Kidney glomerular epithelial cell (primary cell): Measurements from ENCODE around the gene BARHL1.

Source experiments
- DNase-seq: peaks from one replicate; lab custom pipeline; 2025; lab: John Stamatoyannopoulos, UW

Gene BARHL1

GRCh38 chr9:132616725-132617124 lies 34.3 kb downstream of the BARHL1 start:
- DNase-seq, result no peak

- no peak for DNase-seq
These were observed 39.8 kb downstream of the BARHL1 start for GRCh38 chr9:132622159-132622558.

GRCh38 chr9:132626285-132626684 lies 43.9 kb downstream of the BARHL1 start:
- no peak for DNase-seq

GRCh38 chr9:132627106-132627505 lies 44.7 kb downstream of the BARHL1 start:
- DNase-seq, result no peak

- no peak for DNase-seq
These were observed 45.2 kb downstream of the BARHL1 start for GRCh38 chr9:132627594-132627993.

- no peak for DNase-seq
These were observed 46.3 kb downstream of the BARHL1 start for GRCh38 chr9:132628746-132629145.

GRCh38 chr9:132630116-132630515 lies 47.7 kb downstream of the BARHL1 start:
- DNase-seq, result no peak

GRCh38 chr9:132630811-132631210 lies 48.4 kb downstream of the BARHL1 start:
- no peak for DNase-seq

GRCh38 chr9:132631280-132631679 lies 48.9 kb downstream of the BARHL1 start:
- peak; percentile 44 for DNase-seq

GRCh38 chr9:132631685-132632084 lies 49.3 kb downstream of the BARHL1 start:
- no peak for DNase-seq

GRCh38 chr9:132632413-132633129 lies 50.2 kb downstream of the BARHL1 start:
- no peak for DNase-seq

- no peak for DNase-seq
These were observed 51.9 kb downstream of the BARHL1 start for GRCh38 chr9:132634327-132634726.

- DNase-seq, result no peak
These were observed 54.9 kb downstream of the BARHL1 start for GRCh38 chr9:132637351-132637750.

GRCh38 chr9:132637801-132638200 lies 55.4 kb downstream of the BARHL1 start:
- DNase-seq, result no peak

GRCh38 chr9:132638240-132638639 lies 55.8 kb downstream of the BARHL1 start:
- no peak for DNase-seq

- no peak for DNase-seq
These were observed 56.9 kb downstream of the BARHL1 start for GRCh38 chr9:132639322-132639721.
